ENCODE data around the gene CHST9. TPM values are rescaled to one million over a fixed set of nuclear protein-coding genes. Genes with fewer than 3 reads are reported as not detected.
"Not testable (repeated sequence)": the region's sequence is repeated elsewhere in the genome, so short reads cannot be mapped to it uniquely, and the experiment has no call there.

CHST9 gene
- total RNA-seq, 1 experiment from 2014 or later: not detected

DNA sequence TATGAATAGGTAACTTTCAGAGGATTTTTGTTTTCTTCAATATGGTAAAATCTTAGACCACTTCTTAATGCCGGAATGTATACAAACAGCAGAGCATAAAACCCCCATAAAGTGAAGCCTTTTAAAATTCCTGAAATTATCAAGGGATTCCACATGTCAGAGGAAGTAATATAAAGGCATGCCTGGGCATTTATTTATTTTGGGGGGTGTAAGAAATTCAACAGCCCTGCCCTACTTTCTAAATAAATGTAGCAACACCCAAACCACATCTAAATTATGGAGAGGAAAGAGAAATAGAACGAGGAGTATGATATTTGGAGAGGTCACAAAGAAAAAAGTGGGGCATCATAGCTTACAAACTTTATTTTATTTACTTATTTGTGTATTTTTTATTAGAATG lies 9.9 kb downstream of the CHST9 start:
- no peak for DNase-seq (ENCODE audit: low read depth)

DNA sequence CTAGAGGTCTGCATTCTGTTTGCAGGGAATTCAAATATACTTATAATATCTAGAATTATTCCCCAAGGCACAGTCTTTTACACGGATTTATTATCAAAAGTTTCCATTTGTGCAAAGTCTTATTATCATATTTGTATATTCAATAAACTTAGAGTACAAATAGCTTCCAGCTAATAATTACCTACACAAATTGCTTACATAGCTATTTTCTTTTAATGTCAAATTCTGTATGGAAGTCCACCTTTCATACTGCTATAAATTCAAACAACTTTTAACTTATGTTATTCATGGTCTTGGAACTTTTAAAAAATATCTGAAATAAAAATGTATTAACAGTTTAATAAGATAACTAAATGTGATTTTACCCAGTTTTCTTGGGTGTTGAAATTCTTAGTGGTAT lies 13.1 kb downstream of the CHST9 start:
- DNase-seq (ENCODE audit: low read depth): no peak

DNA sequence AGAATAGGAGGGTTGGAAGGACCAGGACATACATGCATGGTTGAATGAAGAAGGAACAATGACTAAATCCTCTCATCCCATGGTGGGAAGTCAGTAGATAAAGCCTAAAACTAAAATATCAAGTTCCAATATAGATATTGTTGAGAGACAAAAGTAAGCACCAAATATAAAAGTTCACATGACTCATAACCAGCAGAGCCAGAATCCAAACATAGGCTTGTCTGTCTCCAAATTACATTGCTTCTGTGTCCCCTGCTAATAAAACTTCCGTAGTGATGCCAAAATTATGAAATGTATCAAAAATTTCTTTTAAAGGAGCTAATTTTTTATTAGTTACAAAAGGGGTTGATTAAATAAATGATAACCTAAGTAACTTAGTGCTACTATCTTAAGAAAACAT lies 19.7 kb downstream of the CHST9 start:
- no peak for DNase-seq (ENCODE audit: low read depth)

DNA sequence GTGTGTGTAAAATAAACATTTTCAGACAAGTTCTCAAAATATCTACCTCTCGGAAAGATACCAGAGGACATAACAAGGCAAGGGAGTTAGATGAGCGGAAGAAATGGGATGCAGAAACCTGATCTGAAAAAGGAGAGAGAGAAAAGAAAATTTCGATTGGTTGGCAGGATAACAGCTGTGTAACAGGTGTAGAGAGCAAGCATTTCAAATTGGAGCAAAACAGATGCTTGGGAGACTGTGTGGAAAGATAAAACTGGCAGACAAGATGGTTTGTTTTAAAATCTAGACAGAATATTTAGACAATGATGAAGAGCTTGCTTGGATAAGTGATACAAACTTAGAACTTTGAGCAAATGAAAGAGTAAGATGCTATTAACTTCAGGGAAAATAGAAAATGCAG lies 20.2 kb downstream of the CHST9 start:
- DNase-seq (ENCODE audit: low read depth): no peak

DNA sequence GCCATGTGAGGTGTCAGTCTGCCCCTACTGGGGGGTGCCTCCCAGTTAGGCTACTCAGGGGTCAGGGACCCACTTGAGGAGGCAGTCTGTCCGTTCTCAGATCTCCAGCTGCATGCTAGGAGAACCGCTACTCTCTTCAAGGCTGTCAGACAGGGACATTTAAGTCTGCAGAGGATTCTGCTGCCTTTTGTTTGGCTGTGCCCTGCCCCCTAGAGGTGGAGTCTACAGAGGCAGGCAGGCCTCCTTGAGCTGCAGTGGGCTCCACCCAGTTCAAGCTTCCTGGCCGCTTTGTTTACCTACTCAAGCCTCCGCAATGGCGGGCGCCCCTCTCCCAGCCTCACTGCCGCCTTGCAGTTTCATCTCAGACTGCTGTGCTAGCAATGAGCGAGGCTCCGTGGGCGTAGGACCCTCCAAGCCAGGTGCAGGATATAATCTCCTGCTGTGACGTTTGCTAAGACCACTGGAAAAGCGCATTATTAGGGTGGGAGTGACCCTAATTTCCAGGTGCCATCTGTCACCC lies 21.9 kb downstream of the CHST9 start:
- peak; percentile 23 for DNase-seq (ENCODE audit: low read depth)

DNA sequence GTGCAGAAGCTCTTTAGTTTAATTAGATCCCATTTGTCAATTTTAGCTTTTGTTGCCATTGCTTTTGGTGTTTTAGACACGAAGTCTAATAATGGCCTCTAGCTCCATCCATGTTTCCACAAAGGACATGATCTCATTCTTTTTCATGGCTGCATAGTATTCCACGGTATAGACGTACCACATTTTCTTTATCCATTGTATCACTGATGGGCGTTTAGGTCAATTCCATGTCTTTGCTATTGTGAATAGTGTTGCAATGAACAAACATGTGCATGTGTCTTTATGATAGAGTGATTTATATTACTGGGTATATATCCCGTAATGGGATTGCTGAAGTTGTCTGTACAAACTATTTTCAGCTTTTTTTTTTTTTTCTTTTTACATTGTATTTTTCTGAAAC lies 35.9 kb downstream of the CHST9 start:
- DNase-seq (ENCODE audit: low read depth): not testable (repeated sequence)

DNA sequence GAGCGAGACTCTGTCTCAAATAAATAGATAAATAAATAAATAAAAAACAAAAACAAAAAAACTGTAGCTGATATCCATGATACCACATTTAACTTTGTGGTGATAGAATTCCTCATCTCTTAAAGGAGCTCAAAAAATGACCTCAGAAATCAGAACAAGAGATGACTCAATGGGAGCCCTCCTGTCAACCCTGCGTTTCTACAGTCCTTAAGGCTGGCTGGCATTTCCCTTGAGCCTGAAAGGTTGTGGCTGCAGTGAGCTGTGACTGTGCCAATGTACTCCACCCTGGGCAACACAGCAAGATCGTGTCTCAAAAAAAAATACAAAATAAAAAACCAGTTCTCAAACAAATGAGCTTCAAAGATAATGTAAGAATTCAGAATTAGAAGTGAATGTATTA lies 40.4 kb downstream of the CHST9 start:
- DNase-seq (ENCODE audit: low read depth): no peak

DNA sequence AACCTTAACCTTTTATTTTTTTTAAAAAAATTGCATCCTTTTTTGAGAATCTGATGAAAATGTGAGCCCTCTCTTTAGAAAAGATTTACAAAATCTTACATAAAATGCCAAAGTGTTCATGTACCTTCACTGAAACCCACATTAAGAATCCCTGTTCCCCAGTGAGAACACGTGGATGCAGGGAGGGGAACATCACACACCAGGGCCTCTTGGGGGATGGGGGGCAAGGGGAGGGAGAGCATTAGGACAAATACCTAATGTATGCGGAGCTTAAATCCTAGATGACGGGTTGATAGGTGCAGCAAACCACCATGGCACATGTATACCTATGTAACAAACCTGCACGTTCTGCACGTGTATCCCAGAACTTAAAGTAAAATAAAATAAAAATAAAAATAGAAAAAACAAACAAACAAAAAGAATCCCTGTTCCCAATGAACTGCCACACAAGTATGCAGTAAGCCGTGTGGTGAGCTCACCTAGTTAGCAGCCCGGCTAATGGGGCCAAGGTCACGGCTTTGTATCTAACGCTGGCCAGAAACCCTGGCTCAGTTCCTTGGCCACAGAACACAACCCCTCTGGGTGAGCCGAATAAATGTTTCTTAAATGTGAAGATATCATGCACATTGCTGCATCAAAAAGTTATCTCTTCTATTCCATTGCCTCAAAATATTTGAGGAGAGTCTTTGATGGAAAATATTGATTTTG lies 41.4 kb downstream of the CHST9 start:
- DNase-seq (ENCODE audit: low read depth): no peak

DNA sequence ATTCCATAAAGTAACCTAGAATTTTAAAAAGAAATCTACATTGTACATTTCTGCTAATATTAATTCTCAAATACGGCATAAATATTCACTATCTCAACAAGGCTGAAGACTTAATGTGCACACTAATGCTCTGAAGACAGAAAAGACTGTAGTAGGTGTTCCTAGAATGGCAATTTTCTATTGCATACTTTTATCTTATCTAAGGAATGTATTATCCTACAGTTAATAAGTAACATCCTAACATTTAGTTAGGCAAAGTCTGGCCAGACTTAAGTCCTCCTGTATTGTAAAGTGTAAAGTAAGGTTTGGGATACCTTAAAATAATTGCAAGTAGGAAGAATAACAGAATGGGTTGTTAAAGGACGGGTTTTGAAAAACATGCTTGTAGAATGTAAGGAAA lies 42.2 kb downstream of the CHST9 start:
- no peak for DNase-seq (ENCODE audit: low read depth)

DNA sequence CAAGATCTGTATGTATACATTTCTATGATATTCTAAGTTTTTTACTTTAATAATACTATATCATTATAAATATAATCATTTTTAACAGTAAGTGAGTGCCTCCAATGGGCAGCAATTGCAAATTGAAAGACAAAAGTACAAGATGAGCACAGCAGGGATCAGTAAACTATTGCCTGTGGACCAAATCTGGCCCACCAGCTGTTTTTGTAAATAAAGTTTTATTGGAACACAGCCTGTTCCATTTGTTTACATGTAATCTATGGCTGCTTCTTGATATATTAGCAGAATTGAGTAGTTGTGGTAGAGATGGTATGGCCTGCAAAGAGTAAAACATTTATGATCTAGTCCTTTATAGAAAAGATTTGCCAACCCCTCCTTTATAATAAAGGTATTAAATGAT lies 43.2 kb downstream of the CHST9 start:
- DNase-seq (ENCODE audit: low read depth): no peak

DNA sequence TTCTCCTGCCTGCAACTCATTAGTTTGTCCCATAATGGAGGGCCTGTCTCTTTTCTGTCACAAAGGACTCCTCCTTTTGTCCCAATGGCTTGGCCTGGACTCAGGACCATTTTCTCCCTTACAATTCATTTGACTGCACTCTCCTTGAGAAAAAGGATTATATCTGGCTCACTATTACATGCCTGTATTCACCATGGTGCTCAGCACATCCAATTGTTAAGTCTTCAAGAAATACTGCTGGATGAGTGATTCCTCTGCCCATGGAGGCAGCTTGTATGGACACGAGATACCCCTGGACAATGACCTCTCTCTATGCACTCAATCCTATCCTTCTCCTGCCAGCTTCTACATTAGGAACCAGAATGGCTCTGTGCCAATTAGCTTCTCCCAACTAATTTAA lies 47.0 kb downstream of the CHST9 start:
- no peak for DNase-seq (ENCODE audit: low read depth)

DNA sequence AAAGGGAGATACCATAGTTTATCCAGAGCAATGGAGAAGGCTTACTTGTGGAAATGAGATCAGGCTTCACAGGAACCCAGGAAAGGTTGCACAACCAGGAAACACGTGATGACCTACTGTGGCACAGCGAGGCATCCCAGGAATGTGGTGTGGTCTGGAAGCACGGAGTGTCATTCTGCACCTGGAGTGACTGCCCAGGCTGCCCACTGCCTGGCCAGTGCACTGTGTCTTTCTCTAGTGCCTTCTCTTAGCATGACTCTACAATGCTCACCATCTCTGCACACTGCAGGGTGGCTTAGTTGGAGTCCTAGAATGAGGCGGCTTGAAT lies 48.9 kb downstream of the CHST9 start:
- peak; percentile 93 for DNase-seq (ENCODE audit: low read depth)

DNA sequence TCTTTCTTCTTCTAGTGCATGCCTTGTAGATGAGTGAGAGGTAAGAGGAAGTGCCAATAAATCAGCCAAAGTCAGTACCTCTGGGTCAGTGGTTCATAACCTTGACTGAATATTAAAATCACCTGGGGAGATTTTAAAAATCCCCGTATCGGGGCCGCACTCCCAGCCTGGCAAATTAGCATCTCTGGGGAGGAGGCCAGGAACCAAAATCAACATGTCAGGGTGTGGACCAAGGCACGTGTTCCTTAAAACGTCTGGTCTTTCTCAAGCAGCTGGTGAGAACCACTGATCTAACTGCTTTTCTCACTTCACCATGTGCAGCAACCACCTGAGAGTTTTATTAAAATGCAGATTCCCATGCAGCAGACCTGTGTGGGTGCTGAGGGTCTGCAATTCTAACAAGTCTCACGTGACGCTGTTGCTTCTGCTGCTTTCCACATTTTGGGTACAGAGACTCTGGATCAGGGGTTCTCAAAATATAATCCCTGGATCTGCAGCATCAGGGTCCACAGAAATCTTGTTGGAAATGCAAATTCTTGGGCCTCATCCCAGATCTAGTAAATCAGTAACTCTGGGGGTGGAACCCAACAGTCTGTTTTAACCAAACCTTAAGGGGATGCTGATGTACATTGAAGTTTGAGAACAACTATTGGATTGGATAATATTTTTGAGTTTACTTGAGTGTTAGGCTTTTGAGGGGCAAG lies 49.5 kb downstream of the CHST9 start:
- DNase-seq (ENCODE audit: low read depth): peak; percentile 6

DNA sequence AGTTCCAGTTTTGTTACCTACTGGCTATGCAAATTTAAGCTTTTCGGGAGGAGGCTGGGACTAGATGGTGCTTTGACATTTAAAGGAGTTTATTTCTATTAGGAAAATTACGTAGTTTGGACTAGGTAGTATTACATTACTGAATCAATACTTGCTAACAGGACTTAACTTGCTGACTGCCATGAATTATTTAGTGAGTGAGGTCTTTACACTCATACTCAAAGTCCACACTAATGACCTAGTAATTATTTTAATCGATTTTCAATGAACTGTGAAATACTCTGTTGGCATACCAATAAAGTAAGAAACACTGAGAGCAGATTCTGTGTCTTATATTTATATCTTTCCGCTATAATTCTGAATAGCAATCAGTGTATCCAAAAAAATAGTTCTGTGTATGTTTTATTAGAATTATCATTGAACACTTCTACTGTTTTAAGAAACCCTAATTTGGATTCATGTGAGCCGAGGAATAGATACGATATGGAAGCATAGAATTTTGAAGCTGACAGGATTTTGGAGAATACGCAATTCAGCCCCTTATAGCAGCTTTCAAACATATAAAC lies 55.0 kb downstream of the CHST9 start:
- DNase-seq (ENCODE audit: low read depth): no peak

DNA sequence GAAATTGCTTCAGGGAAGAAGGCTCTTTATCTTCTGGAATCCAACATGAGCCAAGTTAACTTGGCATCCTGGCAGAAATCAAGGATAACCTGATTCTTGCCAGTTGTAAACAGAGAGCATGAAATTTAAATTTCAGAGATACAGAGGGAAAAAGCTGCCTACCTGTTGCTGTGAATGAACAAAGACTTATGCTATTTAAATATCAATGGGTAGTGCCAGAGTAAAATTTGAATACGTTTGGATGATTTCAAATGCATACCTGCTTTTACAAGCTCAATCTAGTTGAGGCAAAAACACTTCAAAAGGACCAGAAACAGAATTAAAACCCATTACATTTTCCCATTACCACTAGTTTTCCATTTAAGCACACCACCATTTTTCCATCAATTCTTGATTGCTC lies 60.9 kb downstream of the CHST9 start:
- no peak for DNase-seq (ENCODE audit: low read depth)

DNA sequence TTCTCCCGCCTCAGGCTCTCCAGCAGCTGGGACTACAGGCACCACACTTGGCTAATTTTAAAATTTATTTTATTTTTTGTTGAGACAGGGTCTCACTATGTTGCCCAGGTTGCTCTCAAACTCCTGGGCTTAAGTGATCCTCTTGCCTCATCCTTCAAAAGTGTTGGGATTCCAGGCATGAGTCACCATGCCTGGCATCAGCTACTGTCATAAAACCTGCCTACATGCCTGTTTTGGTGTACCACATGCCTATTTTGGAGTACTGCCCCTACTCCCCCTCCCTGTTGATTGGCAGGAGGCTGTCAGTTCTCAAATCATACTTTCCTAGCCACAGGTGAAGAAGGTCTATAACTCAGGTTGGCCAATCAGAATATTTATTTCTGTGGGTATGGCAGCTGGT lies 64.0 kb downstream of the CHST9 start:
- DNase-seq (ENCODE audit: low read depth): peak; percentile 52

DNA sequence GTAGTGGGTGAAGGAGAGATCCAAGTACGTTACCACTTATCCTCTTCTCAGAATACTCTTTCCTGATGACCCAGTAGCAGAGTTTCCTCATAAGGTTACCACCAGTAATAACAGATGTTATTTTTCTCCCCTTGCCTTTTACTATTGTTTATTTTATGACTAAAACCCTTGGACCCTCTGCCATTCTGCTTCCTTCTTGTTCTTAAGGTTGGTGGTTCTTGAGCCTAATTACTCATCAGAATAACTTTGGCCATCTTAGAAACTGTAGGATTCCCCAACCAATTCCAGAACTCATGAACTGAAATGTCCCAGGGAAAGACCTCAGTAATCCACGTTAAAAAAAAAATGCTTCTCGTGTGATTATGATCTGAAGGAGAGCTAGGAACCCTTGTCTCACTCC lies 64.9 kb downstream of the CHST9 start:
- DNase-seq (ENCODE audit: low read depth): peak; percentile 76

DNA sequence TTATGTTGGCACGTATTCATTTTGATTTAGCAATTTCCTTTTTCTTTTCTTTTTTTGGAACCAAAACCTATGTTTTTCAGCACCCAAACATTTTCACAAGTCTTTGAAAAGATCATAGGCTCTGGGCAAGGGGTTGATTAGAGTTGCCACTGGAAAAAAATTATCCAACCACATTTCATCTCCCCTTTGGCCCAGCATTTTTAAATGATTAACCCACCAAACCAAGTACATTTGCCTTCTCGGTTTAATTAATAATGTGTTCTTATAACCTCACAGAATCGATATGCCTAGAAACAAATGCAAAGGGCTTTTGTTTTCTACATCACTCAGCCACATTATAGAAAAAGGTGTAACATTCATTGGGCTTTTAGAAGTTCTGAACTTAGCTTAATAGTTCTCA lies 66.1 kb downstream of the CHST9 start:
- no peak for DNase-seq (ENCODE audit: low read depth)

DNA sequence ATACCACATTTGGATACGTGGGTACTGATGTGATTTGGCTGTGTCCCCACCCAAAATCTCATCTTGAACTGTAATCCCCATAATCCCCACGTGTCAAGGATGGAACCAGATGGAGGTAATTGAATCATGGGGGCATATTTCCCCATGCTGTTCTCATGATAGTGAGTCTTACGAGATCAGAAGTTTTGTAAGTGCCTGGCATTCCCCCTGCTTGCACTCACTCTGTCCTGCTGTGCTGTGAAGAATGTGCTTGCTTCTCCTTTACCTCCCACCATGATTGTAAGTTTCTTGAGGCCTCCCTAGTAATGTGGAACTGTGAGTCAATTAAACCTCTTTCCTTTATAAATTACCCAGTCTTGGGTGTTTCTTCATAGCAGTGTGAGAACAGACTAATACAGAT lies 70.3 kb downstream of the CHST9 start:
- DNase-seq (ENCODE audit: low read depth): no peak

DNA sequence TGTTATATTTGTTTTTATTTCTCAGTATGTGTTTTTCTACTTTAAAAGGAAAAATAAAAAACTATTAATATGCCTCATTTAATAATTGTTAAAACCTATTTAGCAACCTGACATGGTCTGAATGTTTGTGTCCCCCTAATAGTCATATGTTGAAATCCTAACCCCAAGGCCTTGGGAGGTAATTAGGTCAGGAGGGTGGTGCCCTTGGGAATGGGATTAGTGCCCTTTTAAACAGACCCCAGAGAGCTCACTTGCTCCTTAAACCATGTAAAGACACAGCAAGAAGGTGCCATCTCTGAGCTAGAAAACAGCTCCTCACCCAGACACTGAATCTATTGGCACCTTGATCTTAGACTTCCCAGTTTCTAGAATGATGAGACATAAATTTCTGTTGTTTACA lies 71.8 kb downstream of the CHST9 start:
- DNase-seq (ENCODE audit: low read depth): no peak

DNA sequence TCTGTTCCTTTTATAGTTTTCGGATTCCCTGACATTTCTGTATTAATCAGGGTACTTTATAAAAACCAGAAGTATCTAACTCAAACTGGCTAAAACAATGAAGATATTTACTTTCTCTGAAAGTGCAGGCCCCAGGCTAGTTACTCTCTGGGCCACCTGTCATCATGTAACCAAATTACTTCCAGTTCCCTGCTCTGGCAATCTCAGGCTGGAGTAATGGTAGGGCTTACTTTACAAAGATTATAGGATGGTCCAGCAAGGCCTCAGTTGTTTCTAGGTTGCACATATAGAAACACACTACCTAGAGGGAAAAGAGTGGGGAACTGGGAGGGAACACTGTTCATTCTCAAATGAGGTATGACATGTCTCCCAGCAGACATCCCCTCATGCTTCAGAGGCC lies 74.8 kb downstream of the CHST9 start:
- no peak for DNase-seq (ENCODE audit: low read depth)

DNA sequence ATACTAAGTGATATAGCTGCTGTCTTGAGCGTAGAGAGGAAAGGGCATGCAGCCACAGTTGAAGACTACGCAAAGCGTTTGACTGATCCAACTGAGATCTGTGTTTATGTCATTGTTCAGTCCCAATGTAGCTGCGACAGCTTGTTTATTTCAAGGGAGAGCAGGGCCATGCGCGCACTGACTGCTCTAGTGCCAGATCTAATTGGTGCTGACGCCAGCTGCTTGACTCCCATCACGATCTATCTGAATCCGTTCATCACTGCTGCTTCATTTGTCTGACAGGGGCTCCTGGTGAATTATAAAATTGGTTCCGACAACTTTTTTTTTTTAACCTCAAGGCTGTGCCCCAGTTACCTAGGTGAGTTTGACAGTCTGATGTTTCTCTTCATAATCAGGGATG lies 75.7 kb downstream of the CHST9 start:
- DNase-seq (ENCODE audit: low read depth): no peak

DNA sequence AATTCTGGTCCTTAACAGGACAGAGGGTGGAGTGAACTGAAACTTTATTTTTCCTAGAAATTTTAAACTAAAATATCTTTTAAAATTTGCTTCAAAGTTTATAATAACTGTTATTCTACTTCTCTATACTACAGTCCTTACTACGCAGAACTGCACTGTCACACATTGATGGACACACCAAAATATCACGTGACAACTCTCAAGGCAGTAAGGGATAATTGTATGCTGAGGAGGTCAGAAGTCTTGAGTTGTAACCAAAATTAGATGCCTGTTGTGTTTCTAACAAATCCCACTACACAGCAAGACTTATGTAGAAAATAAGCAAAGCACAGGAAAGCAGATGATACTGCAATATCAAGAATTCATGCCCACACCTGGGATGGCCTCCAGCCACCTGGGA lies 76.3 kb downstream of the CHST9 start:
- DNase-seq (ENCODE audit: low read depth): no peak
